Activated T-helper 2 cell treated with anti-CD3 and anti-CD28 coated beads, Interferon-gamma antibody, Interleukin-2, Interleukin-4, amounts not matched to agents 10 μg/mL and 5 μg/mL and 100 μg/mL, durations not matched to agents 14 hours and 24 hours and 36 hours (primary cell): ENCODE results near the gene UEVLD. TPM values are rescaled to one million over a fixed set of nuclear protein-coding genes. Genes with fewer than 3 reads are reported as not detected.
"Not testable (repeated sequence)": the region's sequence is repeated elsewhere in the genome, so short reads cannot be mapped to it uniquely, and the experiment has no call there.

Source experiments
- DNase-seq: peaks from one replicate; pipeline ENCODE4 v3.0.0; 2021; ENCODE audit warnings: low spot score
- H3K27ac Mint-ChIP-seq: one replicate; pipeline ENCODE4 v1.8.0; 2021; ENCODE audit warnings: mixed read lengths
- H3K27me3 Mint-ChIP-seq: one replicate; pipeline ENCODE4 v1.8.0; 2021; ENCODE audit warnings: low read depth, mixed read lengths
- H3K36me3 Mint-ChIP-seq: one replicate; pipeline ENCODE4 v1.8.0; 2021; ENCODE audit warnings: low read depth, mixed read lengths
- H3K4me1 Mint-ChIP-seq: one replicate; pipeline ENCODE4 v1.8.0; 2021; ENCODE audit warnings: low read depth, mixed read lengths
- H3K4me3 Mint-ChIP-seq: one replicate; pipeline ENCODE4 v1.8.0; 2021; ENCODE audit warnings: low read depth, mild to moderate bottlenecking, moderate library complexity, mixed read lengths
- H3K9me3 Mint-ChIP-seq: one replicate; pipeline ENCODE4 v1.8.0; 2021; ENCODE audit warnings: mixed read lengths
- intact Hi-C: fragments of 100-400 bp; cut with micrococcal nuclease; formaldehyde crosslinking; loops from one replicate; pipeline ENCODE4 v1.15.1; 2023
- total RNA-seq: library from RNA; stranded (reverse); gene quantifications from 2 replicates; pipeline ENCODE4 v1.2.3, GENCODE V29; 2022

The UEVLD gene
- total RNA-seq, 1 donor from 2014 or later, result 32.7 TPM

- no peaks in the 10 kb centered on the region for H3K27me3 Mint-ChIP-seq
- peaks cover 73% of the 10 kb centered on the region for H3K36me3 Mint-ChIP-seq
- DNase-seq, result no peak
- H3K9me3 Mint-ChIP-seq, result no peaks in the 10 kb centered on the region
- peaks cover 26% of the 10 kb centered on the region for H3K4me1 Mint-ChIP-seq
- intact Hi-C loops, result no loop called here
- H3K4me3 Mint-ChIP-seq, result no peak overlapping the region
- H3K27ac Mint-ChIP-seq, result no peak overlapping the region
These were observed 23.9 kb upstream of the UEVLD start for GRCh38 chr11:18612394-18612793.

GRCh38 chr11:18611196-18611595 is 22.7 kb upstream of the UEVLD start:
- intact Hi-C loops, result no loop called here
- H3K4me1 Mint-ChIP-seq, result peaks cover 16% of the 10 kb centered on the region
- H3K9me3 Mint-ChIP-seq, result no peaks in the 10 kb centered on the region
- H3K27me3 Mint-ChIP-seq, result no peaks in the 10 kb centered on the region
- H3K27ac Mint-ChIP-seq, result no peak overlapping the region
- DNase-seq, result no peak
- peaks cover 72% of the 10 kb centered on the region for H3K36me3 Mint-ChIP-seq
- H3K4me3 Mint-ChIP-seq, result no peak overlapping the region

DNA sequence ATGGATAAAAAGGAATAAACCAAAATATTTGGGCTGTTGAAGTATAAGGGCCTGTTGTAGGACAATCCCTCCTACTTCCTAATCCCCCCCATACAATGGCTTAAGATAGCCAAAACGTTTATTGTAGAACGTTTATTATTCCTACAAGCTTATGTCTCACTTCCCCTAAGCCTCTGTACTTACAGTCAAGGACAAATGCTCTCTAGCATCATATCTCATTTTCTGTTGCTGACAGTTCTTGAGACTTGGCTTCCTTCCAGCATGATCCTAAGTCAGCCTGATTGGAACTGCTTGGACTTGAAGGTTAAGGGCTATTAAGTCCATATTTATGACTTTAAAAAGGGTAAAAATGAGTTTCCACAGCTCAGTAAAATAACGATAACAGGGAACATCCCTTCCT is 19.8 kb upstream of the UEVLD start:
- Mint-ChIP-seq H3K9me3 (no peaks in the 10 kb centered on the region), H3K27me3 (no peaks in the 10 kb centered on the region), H3K27ac (no peak overlapping the region), H3K4me1 (peaks cover 2% of the 10 kb centered on the region), H3K4me3 (no peak overlapping the region), H3K36me3 (peaks cover 53% of the 10 kb centered on the region)
- intact Hi-C loops, result no loop called here
- DNase-seq, result no peak

DNA sequence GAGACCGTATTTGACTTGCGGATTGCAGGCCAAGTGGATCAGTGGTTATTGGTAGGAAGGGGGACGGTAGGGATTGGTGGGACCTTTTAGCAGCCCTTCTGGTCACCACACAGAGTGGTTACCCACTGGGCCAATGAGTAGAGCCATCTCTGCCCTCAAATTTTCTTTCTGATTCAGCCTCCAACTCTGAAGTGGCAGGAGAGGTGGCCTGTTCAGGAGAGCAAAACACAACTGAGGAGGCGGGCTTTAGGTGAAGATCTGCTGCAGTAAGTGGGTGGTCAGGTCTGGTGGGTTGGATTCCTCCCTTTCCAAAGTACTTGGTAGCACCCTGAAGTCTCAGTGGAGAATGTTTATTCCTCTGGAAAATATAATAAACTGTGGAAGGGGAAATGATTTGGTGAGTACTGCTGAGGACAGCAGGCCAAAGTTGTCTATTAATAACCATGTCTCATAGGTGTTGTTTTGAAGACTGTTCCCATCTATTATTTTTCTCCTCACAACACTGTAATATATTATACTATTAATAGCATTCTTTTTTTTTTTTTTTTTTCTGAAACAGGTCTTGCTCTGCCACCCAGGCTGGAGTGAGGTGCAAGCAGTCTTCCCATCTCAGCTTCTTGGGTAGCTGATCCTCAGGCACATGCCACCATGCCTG is 12.5 kb upstream of the UEVLD start:
- H3K4me1 Mint-ChIP-seq, result peaks cover 4% of the 10 kb centered on the region
- H3K27me3 Mint-ChIP-seq, result no peaks in the 10 kb centered on the region
- no peaks in the 10 kb centered on the region for H3K9me3 Mint-ChIP-seq
- H3K36me3 Mint-ChIP-seq, result peaks cover 6% of the 10 kb centered on the region
- no peak overlapping the region for H3K27ac Mint-ChIP-seq
- intact Hi-C loops, result no loop called here
- DNase-seq, result no peak
- H3K4me3 Mint-ChIP-seq, result no peak overlapping the region

DNA sequence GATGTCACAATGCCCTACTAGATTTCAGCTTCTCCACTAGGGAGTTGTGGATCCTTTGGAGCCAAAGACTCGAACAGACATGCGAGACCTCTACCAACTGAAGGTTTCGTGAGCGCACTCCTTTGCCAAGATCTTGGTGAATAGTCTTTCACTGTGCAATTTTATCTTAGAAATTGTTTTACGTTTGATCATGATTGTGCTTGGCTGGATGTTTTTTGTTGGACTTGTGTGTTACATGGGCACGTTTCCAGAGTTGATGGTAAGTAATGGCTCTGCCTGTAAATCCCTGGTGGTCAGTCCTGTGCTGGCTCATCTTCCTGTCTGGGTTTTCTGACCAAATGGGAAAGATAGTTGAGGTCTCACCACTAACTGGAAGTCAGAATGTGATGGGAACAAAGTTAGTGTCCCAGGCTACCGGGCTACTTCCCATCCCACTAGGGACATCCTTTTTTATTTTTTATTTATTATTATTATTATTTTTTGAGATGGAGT is 11.3 kb upstream of the UEVLD start, which contains the start of gene MISFA:
Gene MISFA, plus strand, starts transcription at position 51 of the 492 bp plus-strand sequence. Its CDS starts 140 bp downstream, at position 191.
- no peak for DNase-seq
- Mint-ChIP-seq H3K4me1 (peaks cover 4% of the 10 kb centered on the region), H3K36me3 (no peaks in the 10 kb centered on the region), H3K27ac (no peak within 1 kb of the TSS), H3K4me3 (no peak within 1 kb of the TSS), H3K27me3 (no peaks in the 10 kb centered on the region), H3K9me3 (no peaks in the 10 kb centered on the region)
- intact Hi-C loops, result no loop called here

DNA sequence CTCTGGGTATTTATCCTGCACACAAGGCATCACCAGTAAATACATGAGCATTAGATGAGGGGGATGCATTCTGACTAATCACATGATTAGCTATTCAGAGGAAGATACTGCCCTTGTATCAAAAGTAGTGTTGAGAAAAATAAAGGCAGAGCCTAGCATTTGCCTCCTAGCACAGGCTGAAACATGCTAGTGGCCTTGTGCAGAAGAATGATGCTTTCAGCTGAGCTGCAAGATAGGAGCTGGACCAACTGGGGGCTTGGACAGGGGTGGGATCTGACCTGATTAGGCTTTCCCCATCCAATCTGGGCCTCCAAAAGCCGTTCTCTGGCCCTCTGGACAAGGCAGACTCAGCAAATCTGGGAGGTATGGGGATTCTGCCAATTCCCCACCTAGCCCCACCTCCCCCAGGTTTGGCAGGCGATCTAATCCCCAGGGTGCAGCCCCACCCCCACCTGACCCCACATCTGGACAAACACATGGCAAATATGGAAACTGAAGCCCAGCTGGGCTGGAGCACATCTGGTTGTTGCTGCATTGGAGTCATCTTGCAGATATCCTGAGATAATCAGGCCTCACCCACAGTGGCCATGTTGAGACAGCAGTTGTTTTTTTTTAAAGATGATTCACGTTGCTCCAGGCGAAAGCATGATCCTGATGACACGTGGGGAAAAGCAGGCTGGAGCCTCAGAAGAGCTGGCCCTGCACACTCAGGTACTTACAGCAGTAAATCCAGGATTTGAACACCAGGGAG is 6.6 kb upstream of the UEVLD start:
- no peak overlapping the region for H3K27ac Mint-ChIP-seq
- no peaks in the 10 kb centered on the region for H3K36me3 Mint-ChIP-seq
- H3K27me3 Mint-ChIP-seq, result no peaks in the 10 kb centered on the region
- H3K4me3 Mint-ChIP-seq, result no peak overlapping the region
- intact Hi-C loops, result loop anchor here (5.0 kb wide), 1 partner anchor 53 kb away; no protein-coding TSS in a partner anchor
- peaks cover 9% of the 10 kb centered on the region for H3K4me1 Mint-ChIP-seq
- H3K9me3 Mint-ChIP-seq, result no peaks in the 10 kb centered on the region
- no peak for DNase-seq

DNA sequence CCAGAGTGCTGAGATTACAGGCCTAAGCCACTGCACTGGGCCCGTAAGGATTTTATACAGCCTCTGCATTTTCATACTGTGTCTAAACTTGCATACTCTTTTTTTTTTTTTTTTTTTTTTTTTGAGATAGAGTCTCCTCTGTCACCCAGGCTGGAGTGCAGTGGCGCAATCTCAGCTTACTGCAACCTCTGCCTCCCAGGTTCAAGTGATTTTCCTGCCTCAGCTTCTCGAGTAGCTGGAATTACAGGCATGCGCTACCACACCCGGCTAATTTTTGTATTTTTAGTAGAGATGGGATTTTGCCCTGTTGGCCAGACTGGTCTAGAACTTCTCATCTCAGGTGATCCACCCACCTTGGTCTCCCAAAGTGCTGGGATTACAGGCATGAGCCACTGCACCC is 5.6 kb upstream of the UEVLD start:
- H3K27ac Mint-ChIP-seq, H3K4me1 Mint-ChIP-seq, H3K9me3 Mint-ChIP-seq, H3K27me3 Mint-ChIP-seq, H3K36me3 Mint-ChIP-seq, DNase-seq, H3K4me3 Mint-ChIP-seq: not testable (repeated sequence)
- intact Hi-C loops, result loop anchor here (5.0 kb wide), 1 partner anchor 52 kb away; no protein-coding TSS in a partner anchor

- H3K4me3 Mint-ChIP-seq, result no peak overlapping the region
- peak overlapping the region; percentile 34 for H3K27ac Mint-ChIP-seq
- no peaks in the 10 kb centered on the region for H3K36me3 Mint-ChIP-seq
- H3K4me1 Mint-ChIP-seq, result peaks cover 9% of the 10 kb centered on the region
- H3K9me3 Mint-ChIP-seq, result no peaks in the 10 kb centered on the region
- DNase-seq, result no peak
- intact Hi-C loops, result loop anchor here (5.0 kb wide), 1 partner anchor 48 kb away; no protein-coding TSS in a partner anchor
- no peaks in the 10 kb centered on the region for H3K27me3 Mint-ChIP-seq
These were observed 2.0 kb upstream of the UEVLD start for GRCh38 chr11:18590571-18590970.

- no peaks in the 10 kb centered on the region for H3K27me3 Mint-ChIP-seq
- H3K36me3 Mint-ChIP-seq, result peaks cover 32% of the 10 kb centered on the region
- H3K9me3 Mint-ChIP-seq, result no peaks in the 10 kb centered on the region
- peaks cover 15% of the 10 kb centered on the region for H3K4me1 Mint-ChIP-seq
- H3K27ac Mint-ChIP-seq, result no peak overlapping the region
- no peak for DNase-seq
- H3K4me3 Mint-ChIP-seq, result no peak overlapping the region
- intact Hi-C loops, result no loop called here
These were observed 6.7 kb downstream of the UEVLD start for GRCh38 chr11:18581825-18582224.

- Mint-ChIP-seq H3K4me1 (peaks cover 20% of the 10 kb centered on the region), H3K4me3 (no peak overlapping the region), H3K27me3 (no peaks in the 10 kb centered on the region), H3K27ac (no peak overlapping the region), H3K36me3 (peaks cover 41% of the 10 kb centered on the region), H3K9me3 (no peaks in the 10 kb centered on the region)
- intact Hi-C loops, result no loop called here
- DNase-seq, result no peak
These were observed 8.3 kb downstream of the UEVLD start for GRCh38 chr11:18580113-18580766.

DNA sequence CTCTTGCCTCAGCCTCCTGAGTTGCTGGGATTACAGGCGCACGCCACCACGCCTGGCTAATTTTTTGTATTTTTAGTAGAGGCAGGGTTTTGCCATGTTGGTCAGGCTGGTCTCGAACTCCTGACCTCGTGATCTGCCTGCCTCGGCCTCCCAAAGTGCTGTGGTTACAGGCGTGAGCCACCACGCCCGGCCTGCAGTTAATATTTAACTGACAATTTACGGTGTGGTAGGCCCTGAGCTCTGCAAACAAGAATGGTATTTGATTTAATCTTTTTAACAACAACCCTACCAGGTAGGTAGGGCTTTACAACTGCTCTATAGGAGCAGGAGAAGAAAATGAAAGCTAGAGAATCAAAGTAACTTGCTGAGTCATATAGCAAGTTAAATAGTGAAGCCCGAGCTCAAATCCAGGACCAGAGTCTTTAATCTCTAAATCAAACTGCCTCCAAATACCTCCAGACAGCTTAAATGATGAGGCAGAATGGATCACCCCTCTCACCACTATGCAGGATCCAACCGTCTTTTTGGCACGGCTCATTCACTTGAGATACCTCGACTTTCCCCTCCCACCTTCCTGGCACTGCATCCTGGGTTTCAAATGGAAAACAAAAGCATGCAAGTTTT is 9.4 kb downstream of the UEVLD start:
- intact Hi-C loops, result loop anchor here (1.0 to 5.0 kb wide), 2 partner anchors 8 to 38 kb away; no protein-coding TSS in a partner anchor
- H3K4me3 Mint-ChIP-seq, result peak overlapping the region; percentile 1
- peaks cover 20% of the 10 kb centered on the region for H3K4me1 Mint-ChIP-seq
- peak; percentile 19 for DNase-seq
- H3K27me3 Mint-ChIP-seq, result no peaks in the 10 kb centered on the region
- H3K9me3 Mint-ChIP-seq, result no peaks in the 10 kb centered on the region
- H3K27ac Mint-ChIP-seq, result peak overlapping the region; percentile 24
- H3K36me3 Mint-ChIP-seq, result peaks cover 42% of the 10 kb centered on the region

- DNase-seq, result no peak
- Mint-ChIP-seq H3K4me3 (no peak overlapping the region), H3K36me3 (peaks cover 55% of the 10 kb centered on the region), H3K27ac (no peak overlapping the region), H3K27me3 (no peaks in the 10 kb centered on the region), H3K9me3 (no peaks in the 10 kb centered on the region), H3K4me1 (peaks cover 22% of the 10 kb centered on the region)
- intact Hi-C loops, result loop anchor here (5.0 kb wide), 1 partner anchor 42 kb away; no protein-coding TSS in a partner anchor
These were observed 13.2 kb downstream of the UEVLD start for GRCh38 chr11:18575361-18575760.
